Measurements from ENCODE around the gene MASP1. TPM values are rescaled to one million over a fixed set of nuclear protein-coding genes. Genes with fewer than 3 reads are reported as not detected.

The MASP1 gene
- total and polyA plus RNA-seq, 4 donors: 0.31 to 8.3 (median 0.59) TPM

DNA sequence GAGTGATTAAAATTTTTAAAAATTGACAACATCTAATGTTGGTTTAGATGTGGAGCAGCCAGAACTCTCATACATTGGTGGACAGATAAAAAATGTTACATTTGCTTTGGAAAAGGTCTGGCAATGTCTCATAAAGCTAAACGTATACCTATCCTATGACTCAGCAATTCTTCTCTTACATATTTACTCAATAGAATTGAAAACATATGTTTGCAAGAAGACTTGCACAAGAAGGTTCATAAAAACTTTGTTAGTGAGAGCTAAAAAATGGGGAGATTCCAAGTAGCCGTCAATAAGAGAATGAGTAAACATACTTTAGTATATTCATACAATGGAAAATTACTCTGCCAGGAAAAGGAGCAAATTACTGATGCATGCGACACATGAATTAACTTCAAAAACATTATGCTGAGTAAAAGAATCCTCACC lies 30.0 kb downstream of the MASP1 start:
- H3K36me3 ChIP-seq (ENCODE audit: control insufficient read depth in 4 of 4, insufficient read depth in 4 of 4, low read length in 4 of 4): peaks cover 0 to 6% (median 0%) of the 10 kb centered on the region in 4 donors
- ATAC-seq (ENCODE audit: insufficient read depth, low FRiP score) (no peak), DNase-seq (no peak)
- TF ChIP-seq, protein P1, sequence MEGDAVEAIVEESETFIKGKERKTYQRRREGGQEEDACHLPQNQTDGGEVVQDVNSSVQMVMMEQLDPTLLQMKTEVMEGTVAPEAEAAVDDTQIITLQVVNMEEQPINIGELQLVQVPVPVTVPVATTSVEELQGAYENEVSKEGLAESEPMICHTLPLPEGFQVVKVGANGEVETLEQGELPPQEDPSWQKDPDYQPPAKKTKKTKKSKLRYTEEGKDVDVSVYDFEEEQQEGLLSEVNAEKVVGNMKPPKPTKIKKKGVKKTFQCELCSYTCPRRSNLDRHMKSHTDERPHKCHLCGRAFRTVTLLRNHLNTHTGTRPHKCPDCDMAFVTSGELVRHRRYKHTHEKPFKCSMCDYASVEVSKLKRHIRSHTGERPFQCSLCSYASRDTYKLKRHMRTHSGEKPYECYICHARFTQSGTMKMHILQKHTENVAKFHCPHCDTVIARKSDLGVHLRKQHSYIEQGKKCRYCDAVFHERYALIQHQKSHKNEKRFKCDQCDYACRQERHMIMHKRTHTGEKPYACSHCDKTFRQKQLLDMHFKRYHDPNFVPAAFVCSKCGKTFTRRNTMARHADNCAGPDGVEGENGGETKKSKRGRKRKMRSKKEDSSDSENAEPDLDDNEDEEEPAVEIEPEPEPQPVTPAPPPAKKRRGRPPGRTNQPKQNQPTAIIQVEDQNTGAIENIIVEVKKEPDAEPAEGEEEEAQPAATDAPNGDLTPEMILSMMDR (IDR thresholded peaks at IDR 0.05; ENCODE audit: control extremely low read depth, extremely low read depth): no peak
- no peaks in the 10 kb centered on the region for H3K27me3 ChIP-seq (ENCODE audit: control insufficient read depth in 3 of 3, insufficient read depth in 3 of 3, low read length in 2 of 3)
- H3K4me3 ChIP-seq: no peak overlapping the region
- no peaks in the 10 kb centered on the region for H3K9me3 ChIP-seq (ENCODE audit: control insufficient read depth in 4 of 4, insufficient read depth in 3 of 4, low read length in 3 of 4)
- H3K9ac ChIP-seq (ENCODE audit: insufficient read depth in 1 of 2, low read length in 2 of 2): no peak overlapping the region
- peaks cover 0 to 34% (median 4%) of the 10 kb centered on the region in 5 donors for H3K4me1 ChIP-seq (ENCODE audit: control insufficient read depth in 5 of 5, insufficient read depth in 5 of 5, low read length in 5 of 5)
- no peak overlapping the region for H3K27ac ChIP-seq (ENCODE audit: low read depth in 1 of 2, low read length in 1 of 2)
- WGBS, 2 donors: 80 to 92% methylated on average over 3 of the region's 3 CpGs

DNA sequence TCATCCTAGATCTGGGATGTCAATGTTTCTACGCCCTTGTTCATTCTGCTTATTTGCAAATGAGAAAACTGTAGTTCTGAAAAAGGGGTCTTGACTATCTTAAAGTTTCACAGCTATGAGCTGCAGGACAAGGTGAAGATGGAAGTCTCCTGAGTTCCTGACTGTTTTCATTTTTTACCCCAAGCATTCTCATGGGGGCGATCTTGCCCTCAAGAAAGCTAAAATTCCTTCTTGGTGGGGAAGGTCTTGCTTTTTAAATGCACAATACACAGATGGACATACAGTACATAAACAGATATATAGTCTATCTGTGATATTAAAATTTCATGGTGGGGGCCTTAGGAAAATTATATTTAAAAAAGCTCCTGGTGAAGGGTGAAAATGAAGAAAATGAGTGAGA lies 32.4 kb downstream of the MASP1 start:
- TF ChIP-seq, protein P1 (IDR thresholded peaks at IDR 0.05; ENCODE audit: control extremely low read depth, extremely low read depth): no peak
- Histone ChIP-seq H3K27ac (ENCODE audit: low read depth in 1 of 2, low read length in 1 of 2) (no peak overlapping the region), H3K4me3 (no peak overlapping the region), H3K4me1 (ENCODE audit: control insufficient read depth in 5 of 5, insufficient read depth in 5 of 5, low read length in 5 of 5) (peaks cover 0 to 13% (median 2%) of the 10 kb centered on the region in 5 donors), H3K9ac (ENCODE audit: insufficient read depth in 1 of 2, low read length in 2 of 2) (no peak overlapping the region), H3K27me3 (ENCODE audit: control insufficient read depth in 3 of 3, insufficient read depth in 3 of 3, low read length in 2 of 3) (no peaks in the 10 kb centered on the region), H3K36me3 (ENCODE audit: control insufficient read depth in 4 of 4, insufficient read depth in 4 of 4, low read length in 4 of 4) (peaks cover 0 to 10% (median 0%) of the 10 kb centered on the region in 4 donors), H3K9me3 (ENCODE audit: control insufficient read depth in 4 of 4, insufficient read depth in 3 of 4, low read length in 3 of 4) (no peaks in the 10 kb centered on the region)
- DNase-seq (no peak), ATAC-seq (ENCODE audit: insufficient read depth, low FRiP score) (no peak)
- WGBS, 2 donors: 60 to 86% methylated on average over 2 of the region's 2 CpGs

DNA sequence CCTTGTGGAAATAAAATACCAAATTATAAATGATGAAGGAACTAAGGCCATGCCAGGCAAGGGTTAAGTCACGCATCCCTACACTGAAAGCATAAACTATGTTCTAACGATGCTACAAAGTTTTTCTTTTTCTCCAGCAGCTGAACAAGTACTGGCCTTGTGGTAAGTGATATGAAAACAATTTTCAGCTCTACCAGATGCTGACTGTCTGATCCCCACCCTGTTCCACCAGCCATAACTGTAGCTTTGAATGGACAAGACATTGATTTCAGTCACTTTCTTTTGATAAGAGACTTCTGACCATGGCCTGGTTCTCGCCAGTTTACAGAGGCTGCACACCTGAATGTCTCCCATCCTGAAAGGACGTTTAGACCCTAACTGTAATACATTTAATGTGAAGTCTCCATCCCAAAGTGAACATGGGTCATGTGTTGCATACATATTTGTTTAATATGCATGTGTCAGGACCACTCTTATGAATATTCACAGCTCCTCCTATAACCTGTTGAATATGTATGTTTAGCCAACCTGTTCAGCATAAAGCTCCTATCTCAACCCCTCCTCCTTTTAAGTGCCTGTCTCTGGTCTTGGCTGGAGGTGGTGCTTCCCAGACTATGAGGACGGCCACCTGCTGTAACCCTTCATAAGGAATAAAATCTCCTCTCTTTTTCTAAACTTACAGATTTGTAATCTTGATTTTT lies 33.4 kb downstream of the MASP1 start:
- no peaks in the 10 kb centered on the region for H3K9me3 ChIP-seq (ENCODE audit: control insufficient read depth in 4 of 4, insufficient read depth in 3 of 4, low read length in 3 of 4)
- WGBS, 2 donors: 80 to 82% methylated on average over 5 of the region's 5 CpGs
- ATAC-seq (ENCODE audit: insufficient read depth, low FRiP score) (no peak), DNase-seq (no peak)
- peaks cover 0 to 4% (median 0%) of the 10 kb centered on the region in 5 donors for H3K4me1 ChIP-seq (ENCODE audit: control insufficient read depth in 5 of 5, insufficient read depth in 5 of 5, low read length in 5 of 5)
- no peak overlapping the region for H3K4me3 ChIP-seq
- no peak overlapping the region for H3K9ac ChIP-seq (ENCODE audit: insufficient read depth in 1 of 2, low read length in 2 of 2)
- TF ChIP-seq, protein P1 (IDR thresholded peaks at IDR 0.05; ENCODE audit: control extremely low read depth, extremely low read depth): no peak
- H3K27ac ChIP-seq (ENCODE audit: low read depth in 1 of 2, low read length in 1 of 2): no peak overlapping the region
- H3K36me3 ChIP-seq (ENCODE audit: control insufficient read depth in 4 of 4, insufficient read depth in 4 of 4, low read length in 4 of 4): peaks cover 0 to 12% (median 0%) of the 10 kb centered on the region in 4 donors
- no peaks in the 10 kb centered on the region for H3K27me3 ChIP-seq (ENCODE audit: control insufficient read depth in 3 of 3, insufficient read depth in 3 of 3, low read length in 2 of 3)

Measured in lung (tissue), 12 donors.